Common myeloid progenitor, CD34-positive (primary cell): Measurements from ENCODE around the gene BCL2L14.

ENCODE experiments used
- CTCF ChIA-PET: fragments of 350-600 bp; sonication (Branson Sonifier 250); formaldehyde crosslinking; loops from one replicate; lab custom pipeline; 2021; ENCODE audit warnings: antibody characterized with exemption; lab: Charles Lee
- POLR2A ChIA-PET: fragments of 350-600 bp; sonication (Branson Sonifier 250); formaldehyde crosslinking; loops from one replicate; lab custom pipeline; 2021; ENCODE audit warnings: antibody characterized with exemption; lab: Charles Lee
- DNase-seq, 3 donors: peaks; one replicate each; pipeline versions ENCODE4 v3.0.0 to v3.0.0-alpha.2; 2013
- H3K27ac ChIP-seq, 2 experiments: 1 replicate in 1 of 2; 2 replicates in 1 of 2; pipeline ENCODE4 v1.7.0; 2013; ENCODE audit warnings: inconsistent platforms in 2 of 2, low read length in 2 of 2, mild to moderate bottlenecking in 2 of 2, low read depth in 1 of 2, moderate library complexity in 1 of 2; ENCODE audit not compliant: severe bottlenecking in 2 of 2, insufficient read depth in 1 of 2, poor library complexity in 1 of 2
- H3K27me3 ChIP-seq, 5 experiments: replicated peaks in 2 of 5; 1 replicate in 3 of 5; 2 replicates in 2 of 5; pipeline versions ENCODE4 v1.6.1 to v1.7.0; 2013; ENCODE audit warnings: low read length in 4 of 5, mild to moderate bottlenecking in 2 of 5, moderate library complexity in 2 of 5, inconsistent platforms in 1 of 5; ENCODE audit not compliant: insufficient read depth in 5 of 5, control insufficient read depth in 4 of 5
- H3K36me3 ChIP-seq, 4 experiments: 1 replicate in 2 of 4; 2 replicates in 2 of 4; pipeline versions ENCODE4 v1.6.1 to v1.7.0; 2013; ENCODE audit warnings: low read length in 3 of 4, control low read depth in 1 of 4, mild to moderate bottlenecking in 1 of 4; ENCODE audit not compliant: control insufficient read depth in 4 of 4, insufficient read depth in 4 of 4
- H3K4me1 ChIP-seq, 4 experiments: 1 replicate in 3 of 4; 2 replicates in 1 of 4; pipeline versions ENCODE4 v1.6.1 to v1.7.1; 2013; ENCODE audit warnings: low read length in 3 of 4, mild to moderate bottlenecking in 3 of 4, control low read depth in 1 of 4, inconsistent platforms in 1 of 4, moderate library complexity in 1 of 4; ENCODE audit not compliant: control insufficient read depth in 4 of 4, insufficient read depth in 4 of 4; ENCODE audit errors: control extremely low read depth in 1 of 4
- H3K4me3 ChIP-seq, 7 experiments: 1 replicate in 4 of 7; 2 replicates in 3 of 7; pipeline versions ENCODE4 v1.5.1 to v1.7.0; 2013; ENCODE audit warnings: mild to moderate bottlenecking in 7 of 7, low read length in 6 of 7, moderate library complexity in 6 of 7, inconsistent platforms in 2 of 7, low read depth in 2 of 7, control low read depth in 1 of 7; ENCODE audit not compliant: insufficient read depth in 4 of 7, control insufficient read depth in 1 of 7; ENCODE audit errors: extremely low read depth in 1 of 7
- H3K9me3 ChIP-seq, 5 experiments: 1 replicate in 4 of 5; 2 replicates in 1 of 5; pipeline versions ENCODE4 v1.6.1 to v1.7.1; 2013; ENCODE audit warnings: low read length in 4 of 5, mild to moderate bottlenecking in 2 of 5, inconsistent platforms in 1 of 5, low read depth in 1 of 5, moderate library complexity in 1 of 5; ENCODE audit not compliant: control insufficient read depth in 4 of 5, insufficient read depth in 2 of 5; ENCODE audit errors: control extremely low read depth in 1 of 5
- WGBS: methylation state at CpG from one replicate; pipeline ENCODE4 v1.1.5; 2013; ENCODE audit not compliant: insufficient coverage; 5-methylcytosine and 5-hydroxymethylcytosine counted together

Gene BCL2L14

GRCh38 chr12:12035229-12035628 lies 35.5 kb upstream of the BCL2L14 start:
- POLR2A ChIA-PET = no interaction called here
- H3K4me1 ChIP-seq = peaks cover 4 to 32% (median 20%) of the 10 kb centered on the region in 4 experiments
- peaks cover 0 to 2% (median 0%) of the 10 kb centered on the region in 5 experiments for H3K9me3 ChIP-seq
- no peaks in the 10 kb centered on the region for H3K36me3 ChIP-seq
- no peak for DNase-seq
- WGBS = no CpG with 5 or more reads among the region's 1 CpG
- no peaks in the 10 kb centered on the region for H3K27me3 ChIP-seq
- CTCF ChIA-PET = interaction anchor here (0.7 to 4.6 kb wide), 2 partner anchors 26 to 670 kb away, joined by 3 to 33 read pairs; no protein-coding TSS in a partner anchor
- no peak overlapping the region for H3K27ac ChIP-seq
- no peak overlapping the region for H3K4me3 ChIP-seq

GRCh38 chr12:12036901-12037300 lies 33.8 kb upstream of the BCL2L14 start:
- CTCF ChIA-PET = interaction anchor here (0.8 to 1.8 kb wide), 6 partner anchors 16 to 458 kb away, joined by 3 to 7 read pairs (median 4); no protein-coding TSS in a partner anchor

GRCh38 chr12:12039897-12040296 lies 30.8 kb upstream of the BCL2L14 start:
- H3K9me3 ChIP-seq = peaks cover 0 to 2% (median 0%) of the 10 kb centered on the region in 5 experiments
- no peak for DNase-seq
- no peaks in the 10 kb centered on the region for H3K27me3 ChIP-seq
- H3K36me3 ChIP-seq = no peaks in the 10 kb centered on the region
- CTCF ChIA-PET = no interaction called here
- no peak overlapping the region for H3K27ac ChIP-seq
- POLR2A ChIA-PET = interaction anchor here (0.5 kb wide), 1 partner anchor 857 kb away, joined by 3 read pairs; no protein-coding TSS in a partner anchor
- H3K4me3 ChIP-seq = no peak overlapping the region
- H3K4me1 ChIP-seq = no peaks in the 10 kb centered on the region
- WGBS = 94% methylated on average over 3 of the region's 7 CpGs

More at GRCh38 chr12:12036901-12037300, 33.8 kb upstream of the BCL2L14 start:
- H3K9me3 ChIP-seq = peaks cover 0 to 2% (median 0%) of the 10 kb centered on the region in 5 experiments
- H3K27ac ChIP-seq = no peak overlapping the region
- H3K36me3 ChIP-seq = no peaks in the 10 kb centered on the region
- POLR2A ChIA-PET = interaction anchor here (0.6 kb wide), 1 partner anchor 27 kb away, joined by 3 read pairs; no protein-coding TSS in a partner anchor
- H3K27me3 ChIP-seq = no peaks in the 10 kb centered on the region
- no peak overlapping the region for H3K4me3 ChIP-seq
- no peak for DNase-seq
- peaks cover 4 to 24% (median 16%) of the 10 kb centered on the region in 4 experiments for H3K4me1 ChIP-seq

- no peaks in the 10 kb centered on the region for H3K27me3 ChIP-seq
- H3K4me3 ChIP-seq = no peak overlapping the region
- ChIA-PET CTCF (no interaction called here), POLR2A (no interaction called here)
- 86% methylated on average over 5 of the region's 7 CpGs for WGBS
- no peak overlapping the region for H3K27ac ChIP-seq
- no peaks in the 10 kb centered on the region for H3K36me3 ChIP-seq
- no peak for DNase-seq
- H3K4me1 ChIP-seq = no peaks in the 10 kb centered on the region
- H3K9me3 ChIP-seq = no peaks in the 10 kb centered on the region
Measured at GRCh38 chr12:12046401-12046800, 24.3 kb upstream of the BCL2L14 start.

- Histone ChIP-seq H3K4me1 (no peaks in the 10 kb centered on the region), H3K4me3 (no peak overlapping the region), H3K36me3 (no peaks in the 10 kb centered on the region), H3K27me3 (no peaks in the 10 kb centered on the region), H3K27ac (no peak overlapping the region), H3K9me3 (no peaks in the 10 kb centered on the region)
- ChIA-PET POLR2A (no interaction called here), CTCF (no interaction called here)
- WGBS = 84% methylated on average over 2 of the region's 3 CpGs
- DNase-seq = no peak
Measured at GRCh38 chr12:12047682-12048081, 23.1 kb upstream of the BCL2L14 start.

GRCh38 chr12:12048266-12048665 lies 22.5 kb upstream of the BCL2L14 start:
- Histone ChIP-seq H3K36me3 (no peaks in the 10 kb centered on the region), H3K27me3 (no peaks in the 10 kb centered on the region), H3K4me3 (no peak overlapping the region), H3K4me1 (no peaks in the 10 kb centered on the region), H3K9me3 (no peaks in the 10 kb centered on the region), H3K27ac (no peak overlapping the region)
- no peak for DNase-seq
- 89% methylated on average over 4 of the region's 4 CpGs for WGBS
- ChIA-PET CTCF (interaction anchor here (0.7 kb wide), 1 partner anchor 693 kb away, joined by 3 read pairs; no protein-coding TSS in a partner anchor), POLR2A (no interaction called here)

- ChIA-PET POLR2A (no interaction called here), CTCF (interaction anchor here (0.7 kb wide), 1 partner anchor 692 kb away, joined by 3 read pairs; no protein-coding TSS in a partner anchor)
- H3K27me3 ChIP-seq = no peaks in the 10 kb centered on the region
- no peaks in the 10 kb centered on the region for H3K4me1 ChIP-seq
- no peaks in the 10 kb centered on the region for H3K36me3 ChIP-seq
- no peak for DNase-seq
- no peaks in the 10 kb centered on the region for H3K9me3 ChIP-seq
- 89% methylated on average over 4 of the region's 7 CpGs for WGBS
- no peak overlapping the region for H3K4me3 ChIP-seq
- H3K27ac ChIP-seq = no peak overlapping the region
Measured at GRCh38 chr12:12048714-12049113, 22.0 kb upstream of the BCL2L14 start.
